HG02623 (cell line): ENCODE measurements around the gene USP3.
"Not testable (repeated sequence)": the region's sequence is repeated elsewhere in the genome, so short reads cannot be mapped to it uniquely, and the experiment has no call there.

Experiments
- ATAC-seq: cut with Tn5 transposase; IDR thresholded peaks from one replicate; pipeline ENCODE4 v1.9.1; 2021; ENCODE audit warnings: moderate library complexity; ENCODE audit not compliant: unreplicated experiment

USP3 gene

DNA sequence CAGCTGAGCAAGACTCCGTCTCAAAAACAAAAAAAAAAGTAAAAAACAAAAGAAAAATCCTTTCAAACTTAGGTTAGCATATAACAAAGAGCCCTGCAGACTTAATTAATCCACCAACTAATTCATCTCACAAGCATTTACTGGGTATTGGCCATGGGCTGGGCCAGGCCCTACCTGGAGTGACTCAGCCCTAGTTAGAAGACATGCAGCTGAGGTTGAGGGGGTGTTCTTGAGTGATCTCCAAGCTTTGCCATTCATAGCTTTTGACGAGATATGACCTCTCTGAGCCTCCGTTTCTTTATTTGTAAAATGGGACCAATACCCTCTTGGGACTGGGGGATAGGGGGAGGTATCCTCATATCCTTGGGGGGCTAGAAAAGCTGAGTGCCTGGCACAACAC, 100.6 kb downstream of the USP3 start:
- no peak for ATAC-seq

DNA sequence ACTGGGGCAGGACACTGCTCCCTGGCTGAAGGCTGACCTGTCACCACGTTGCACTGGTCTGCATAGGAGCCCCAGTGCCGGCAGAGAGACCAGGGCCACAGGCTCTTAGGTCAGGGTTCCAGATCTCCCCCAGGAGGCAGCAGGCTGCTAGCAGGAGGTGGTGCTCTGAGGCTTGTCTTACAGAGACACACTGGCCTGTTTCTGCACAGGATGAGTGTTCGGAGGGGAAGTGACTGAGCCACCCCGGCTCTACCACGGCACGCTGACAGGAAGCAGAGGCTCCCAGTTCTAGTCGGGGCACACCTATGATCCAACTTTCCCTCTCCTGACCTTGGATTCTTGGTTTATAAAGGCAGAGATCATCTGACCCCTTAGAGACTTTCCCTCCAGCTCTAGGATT, 101.4 kb downstream of the USP3 start:
- no peak for ATAC-seq

DNA sequence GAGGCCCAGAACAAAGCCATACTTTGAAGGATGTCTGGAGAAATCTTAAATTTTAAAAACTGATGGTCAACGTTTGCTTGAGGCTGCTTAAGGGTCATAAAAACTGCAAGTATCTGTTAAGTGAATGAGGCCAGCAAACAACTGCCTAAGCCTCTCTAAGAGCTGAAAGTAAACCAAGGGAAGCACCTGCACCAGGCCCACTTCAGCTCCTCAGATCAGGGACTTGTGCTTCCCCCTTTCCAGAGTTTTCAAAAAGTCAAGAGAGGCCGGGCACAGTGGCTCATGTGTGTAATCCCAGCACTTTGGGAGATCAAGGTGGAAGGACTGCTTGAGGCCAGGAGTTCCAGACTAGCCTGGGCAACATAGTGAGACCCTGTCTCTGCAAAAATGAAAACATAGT, 101.9 kb downstream of the USP3 start:
- no peak for ATAC-seq

DNA sequence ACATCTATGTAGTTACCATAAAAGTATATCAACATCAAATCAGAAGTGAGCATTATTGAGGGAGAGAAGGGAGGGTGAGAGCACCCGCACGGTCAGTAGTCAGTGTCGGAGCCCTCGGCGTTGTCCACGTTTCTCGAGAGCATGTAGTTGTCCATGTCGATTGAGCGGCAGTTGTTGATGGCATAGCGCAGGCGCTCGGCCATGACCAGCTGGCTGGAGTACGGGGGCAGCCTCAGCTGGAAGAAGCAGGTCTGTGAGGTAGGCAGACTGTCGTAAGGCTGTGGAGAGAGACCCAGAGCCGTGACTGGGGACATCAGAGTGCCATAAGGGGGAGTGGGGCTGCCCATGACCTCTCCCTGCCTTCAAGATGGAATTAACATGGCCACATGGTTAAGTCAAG, 104.6 kb downstream of the USP3 start:
- no peak for ATAC-seq

DNA sequence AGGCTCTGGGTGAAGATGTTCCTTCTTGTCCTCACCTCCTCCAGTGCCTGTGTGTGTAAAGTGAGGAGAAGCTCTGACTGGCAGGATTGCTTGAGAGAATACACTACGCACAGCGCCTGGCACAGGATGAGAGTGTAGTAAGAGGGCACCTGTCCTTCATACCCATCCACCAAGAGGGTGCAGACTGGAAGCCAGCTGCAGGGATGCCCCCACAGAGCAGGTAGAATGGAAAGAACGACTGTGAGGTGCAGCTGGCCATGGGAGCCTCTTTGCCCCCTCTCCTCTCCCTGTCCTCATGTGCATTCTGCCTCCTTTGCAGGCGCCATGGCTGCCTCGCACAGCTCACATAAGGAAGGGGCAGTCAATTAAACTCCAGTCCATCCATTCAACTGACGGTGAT, 105.1 kb downstream of the USP3 start:
- no peak for ATAC-seq

DNA sequence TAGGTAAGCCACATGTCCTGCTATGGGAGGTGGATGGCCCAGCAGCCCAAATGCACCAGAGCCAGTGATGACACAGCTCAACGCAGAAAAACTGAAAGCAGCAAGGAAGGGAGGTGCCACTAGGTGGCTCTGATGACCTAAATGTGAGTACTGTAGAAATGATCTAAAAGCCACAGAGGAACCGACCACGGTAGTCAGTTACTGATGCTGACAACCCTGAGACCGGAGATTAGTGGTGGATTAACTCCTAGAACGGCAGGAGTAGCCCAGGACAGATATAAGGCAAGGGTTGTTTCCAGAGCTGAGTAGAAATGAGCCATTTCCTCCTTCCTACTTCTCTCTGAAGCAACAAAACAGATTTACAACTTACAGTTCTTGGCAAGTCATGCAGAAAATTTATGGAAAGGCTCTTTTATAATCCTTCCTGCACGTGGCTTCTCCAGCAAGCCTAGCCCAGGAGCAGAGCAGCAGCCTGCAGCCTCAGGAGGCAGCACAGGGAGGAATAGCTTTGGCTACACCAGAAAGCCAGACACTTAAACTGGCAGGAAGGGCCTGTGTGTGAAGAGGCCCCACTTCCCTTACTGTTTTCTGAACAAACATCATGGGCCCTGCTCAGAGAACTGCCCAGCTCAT, 105.9 kb downstream of the USP3 start:
- ATAC-seq = no peak

DNA sequence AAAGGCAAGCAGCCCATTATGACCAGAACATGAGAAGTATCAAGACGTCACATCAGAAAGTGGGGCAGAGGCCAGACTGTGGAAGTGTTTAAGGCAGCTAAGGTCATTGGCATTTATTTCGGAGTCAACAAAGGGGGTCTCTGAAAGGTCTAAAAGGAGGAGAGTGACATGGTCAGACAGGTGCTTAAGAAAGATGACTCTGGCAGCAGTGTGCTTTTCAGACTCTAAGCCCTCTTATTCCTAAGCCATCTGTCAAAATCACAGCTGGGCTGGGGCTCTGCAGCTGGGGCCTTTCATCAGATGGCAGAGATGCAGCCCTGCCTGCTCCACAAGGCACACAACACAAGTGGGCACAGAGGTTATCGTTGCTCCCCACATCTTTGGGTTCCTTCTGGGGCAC, 106.8 kb downstream of the USP3 start:
- ATAC-seq = no peak

DNA sequence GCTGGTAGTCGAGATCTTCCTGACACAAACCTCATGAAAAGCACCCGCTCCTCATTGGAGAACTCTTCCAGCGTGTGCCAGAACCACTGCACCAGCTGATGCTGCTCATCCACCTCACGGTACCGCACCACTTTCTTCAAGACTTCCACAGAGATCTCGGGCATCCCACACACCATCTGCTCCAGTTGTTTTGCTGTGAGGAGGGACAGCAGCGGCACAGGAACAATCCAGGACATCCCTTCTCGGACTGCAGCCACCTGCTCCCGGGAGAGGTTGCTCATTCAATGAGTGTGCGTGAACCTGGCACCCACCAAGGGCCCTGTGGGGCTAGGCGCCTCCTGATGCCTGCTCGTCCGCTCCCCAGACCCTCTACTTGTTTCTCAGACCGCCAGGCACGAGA, 107.9 kb downstream of the USP3 start:
- no peak for ATAC-seq

DNA sequence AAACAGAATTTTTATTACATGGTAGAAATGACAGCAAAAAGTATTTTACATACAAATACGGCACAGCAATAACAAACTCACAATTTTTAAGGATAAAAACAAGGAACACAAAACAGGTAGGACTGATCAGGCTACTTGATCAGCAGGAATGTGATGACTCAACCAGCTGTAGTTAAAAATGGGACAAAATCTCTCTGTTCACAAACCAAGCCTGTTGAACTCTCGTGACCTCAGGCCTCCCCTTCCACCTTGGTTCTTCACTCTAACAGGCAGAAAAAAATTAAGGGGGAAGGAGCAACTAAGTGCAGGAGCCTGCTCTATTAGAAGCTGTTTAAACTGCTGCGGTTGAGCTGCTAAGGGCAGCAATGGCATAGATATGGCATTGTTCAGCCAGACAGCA, 111.5 kb downstream of the USP3 start:
- no peak for ATAC-seq

DNA sequence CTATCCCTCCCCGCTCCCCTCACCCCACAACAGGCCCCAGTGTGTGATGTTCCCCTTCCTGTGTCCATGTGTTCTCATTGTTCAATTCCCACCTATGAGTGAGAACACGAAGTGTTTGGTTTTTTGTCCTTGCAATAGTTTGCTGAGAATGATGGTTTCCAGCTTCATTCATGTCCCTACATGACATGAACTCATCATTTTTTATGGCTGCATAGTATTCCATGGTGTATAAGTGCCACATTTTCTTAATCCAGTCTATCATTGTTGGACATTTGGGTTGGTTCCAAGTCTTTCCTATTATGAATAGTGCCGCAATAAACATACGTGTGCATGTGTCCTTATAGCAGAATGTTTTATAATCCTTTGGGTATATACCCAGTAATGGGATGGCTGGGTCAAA, 112.8 kb downstream of the USP3 start:
- not testable (repeated sequence) for ATAC-seq

DNA sequence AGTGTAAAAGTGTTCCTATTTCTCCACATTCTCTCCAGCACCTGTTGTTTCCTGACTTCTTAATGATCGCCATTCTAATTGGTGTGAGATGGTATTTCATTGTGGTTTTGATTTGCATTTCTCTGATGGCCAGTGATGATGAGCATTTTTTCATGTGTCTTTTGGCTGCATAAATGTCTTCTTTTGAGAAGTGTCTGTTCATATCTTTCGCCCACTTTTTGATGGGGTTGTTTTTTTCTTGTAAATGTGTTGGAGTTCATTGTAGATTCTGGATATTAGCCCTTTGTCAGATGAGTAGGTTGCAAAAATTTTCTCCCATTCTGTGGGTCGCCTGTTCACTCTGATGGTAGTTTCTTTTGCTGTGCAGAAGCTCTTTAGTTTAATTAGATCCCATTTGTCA, 113.2 kb downstream of the USP3 start:
- ATAC-seq = not testable (repeated sequence)

DNA sequence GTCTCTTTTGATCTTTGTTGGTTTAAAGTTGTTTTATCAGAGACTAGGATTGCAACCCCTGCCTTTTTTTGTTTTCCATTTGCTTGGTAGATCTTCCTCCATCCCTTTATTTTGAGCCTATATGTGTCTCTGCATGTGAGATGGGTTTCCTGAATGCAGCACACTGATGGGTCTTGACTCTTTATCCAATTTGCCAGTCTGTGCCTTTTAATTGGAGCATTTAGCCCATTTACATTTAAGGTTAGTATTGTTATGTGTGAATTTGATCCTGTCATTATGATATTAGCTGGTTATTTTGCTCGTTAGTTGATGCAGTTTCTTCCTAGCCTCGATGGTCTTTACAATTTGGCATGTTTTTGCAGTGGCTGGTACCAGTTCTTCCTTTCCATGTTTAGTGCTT, 116.4 kb downstream of the USP3 start:
- ATAC-seq = not testable (repeated sequence)

DNA sequence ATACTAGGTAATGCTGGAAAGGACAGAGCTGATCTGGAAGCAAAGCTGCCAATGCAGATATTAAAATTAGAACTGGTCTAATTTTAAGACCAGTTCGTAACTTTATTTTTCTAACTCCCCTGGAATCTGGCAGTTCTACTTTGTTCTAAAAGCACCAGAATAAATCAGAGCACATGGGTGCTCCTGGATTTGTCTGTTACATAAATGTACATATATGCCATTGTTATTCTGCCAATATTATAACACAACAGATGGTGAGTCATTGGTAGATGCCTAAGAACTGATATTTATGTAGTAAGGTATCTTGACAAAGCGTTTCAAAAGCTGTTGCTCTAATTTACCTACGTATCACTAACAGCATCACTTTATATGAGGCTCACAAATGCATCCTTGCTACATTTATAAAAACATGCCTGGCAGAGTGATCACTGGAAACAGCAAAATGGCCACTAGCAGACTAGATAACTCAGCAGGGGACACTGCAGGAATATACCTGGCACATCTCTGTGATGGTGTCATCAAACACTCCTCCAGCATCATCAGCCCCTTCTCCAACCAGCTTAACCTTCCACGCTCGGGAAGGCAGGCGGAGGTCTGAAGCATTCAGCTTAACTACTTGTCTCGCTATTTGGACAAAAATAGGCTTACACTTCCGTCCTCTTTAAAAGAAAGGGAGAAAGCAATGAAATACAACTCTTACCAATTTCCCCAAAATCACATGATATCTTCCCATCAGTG, 119.0 kb downstream of the USP3 start:
- ATAC-seq = no peak

DNA sequence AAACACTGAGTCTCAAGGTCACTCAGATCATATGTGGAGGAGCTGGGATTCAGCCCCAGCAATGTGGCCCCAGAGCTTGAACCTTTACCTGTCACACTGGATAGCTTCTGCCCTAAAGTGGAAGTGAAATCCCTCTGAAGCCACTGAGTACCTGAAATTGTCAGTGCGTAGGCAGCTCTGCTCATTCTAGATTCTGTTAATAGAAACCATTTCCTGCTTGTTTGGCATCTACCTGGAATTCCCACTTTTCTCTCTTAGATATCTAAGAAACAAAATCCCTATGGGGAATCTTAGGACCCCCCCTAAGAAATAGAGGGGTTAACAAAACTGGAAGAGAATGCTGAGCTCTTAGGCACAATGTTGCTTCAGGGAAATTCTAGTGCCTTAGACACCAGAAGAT, 122.6 kb downstream of the USP3 start:
- no peak for ATAC-seq

DNA sequence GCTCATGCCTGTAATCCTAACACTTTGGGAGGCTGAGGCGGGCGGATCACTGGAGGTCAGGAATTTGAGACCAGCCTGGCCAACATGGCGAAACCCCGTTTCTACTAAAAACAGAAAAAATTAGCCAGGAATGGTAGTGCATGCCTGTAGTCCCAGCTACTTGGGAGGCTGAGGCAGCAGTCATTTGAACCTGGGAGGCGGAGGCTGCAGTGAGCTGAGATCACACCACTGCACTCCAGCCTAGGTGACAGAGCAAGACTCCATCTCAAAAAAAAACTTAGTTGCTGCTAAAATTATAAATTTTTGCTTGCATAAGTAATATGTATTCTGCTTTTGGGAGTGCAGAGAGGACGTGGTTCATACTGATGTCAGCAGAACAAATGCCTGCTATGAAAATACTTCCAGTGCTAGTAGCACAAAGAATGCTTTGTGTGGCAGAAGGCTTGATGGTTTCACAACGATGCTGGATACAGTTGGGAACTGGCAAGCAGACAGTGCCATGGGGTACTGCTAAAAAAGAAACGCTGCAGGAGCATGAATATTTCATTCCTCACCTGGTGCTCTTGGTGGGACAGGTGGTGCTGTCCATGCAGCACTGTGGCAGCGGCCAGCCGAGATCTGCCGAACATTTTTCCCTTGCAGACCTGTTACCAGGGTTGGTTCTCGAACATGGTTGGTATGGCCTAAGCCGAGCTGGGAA, 123.9 kb downstream of the USP3 start:
- ATAC-seq = no peak

DNA sequence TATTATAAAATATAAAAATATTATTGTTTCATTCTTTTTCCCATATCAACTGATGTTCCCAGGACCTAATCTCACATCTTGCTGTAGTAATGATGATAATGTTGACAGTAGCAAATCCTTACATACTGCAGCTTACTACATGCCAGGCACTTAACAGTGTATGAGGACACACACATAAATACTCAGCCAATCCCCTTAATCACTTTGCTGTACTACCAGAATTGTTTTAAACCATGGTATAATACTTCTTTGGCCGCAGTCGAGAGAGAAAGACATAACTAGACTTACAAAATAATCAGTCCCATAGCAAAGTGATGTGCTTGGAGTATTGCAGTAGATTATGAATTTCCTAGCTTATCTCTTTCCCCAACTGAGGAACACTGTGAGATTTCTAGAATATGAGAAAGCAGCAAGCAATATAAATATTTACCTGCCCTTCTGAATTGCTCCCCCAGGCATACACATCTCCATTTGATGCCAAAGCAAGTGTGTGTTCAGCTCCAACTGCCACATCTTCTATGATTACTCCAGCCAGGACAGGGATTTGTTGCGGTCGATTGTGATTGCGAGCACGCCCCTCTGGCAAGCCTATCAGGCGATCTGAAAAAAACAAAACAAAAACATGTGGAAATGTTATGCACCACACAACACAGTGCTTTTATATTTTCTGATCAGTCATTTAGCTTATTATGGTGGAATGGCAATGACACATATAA, 125.8 kb downstream of the USP3 start:
- ATAC-seq = no peak

DNA sequence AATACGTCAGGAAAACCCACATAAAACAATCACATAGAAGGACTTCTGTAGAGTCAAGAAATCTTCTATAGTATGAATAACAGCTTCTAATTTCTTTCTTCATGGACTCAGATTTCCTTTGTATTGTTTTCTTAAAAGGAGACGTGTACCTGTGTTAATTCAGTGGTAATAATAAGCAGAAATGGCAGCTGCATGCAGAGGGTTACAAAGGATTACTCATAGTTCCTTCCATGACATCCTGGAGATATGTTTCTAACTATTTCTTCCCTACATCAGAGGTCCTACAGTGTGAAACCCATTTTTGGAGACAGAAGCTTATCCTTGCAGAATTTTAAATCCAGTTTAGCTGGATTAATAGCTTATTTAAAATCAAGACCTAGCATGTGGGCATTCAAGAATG, 128.9 kb downstream of the USP3 start:
- ATAC-seq = no peak

DNA sequence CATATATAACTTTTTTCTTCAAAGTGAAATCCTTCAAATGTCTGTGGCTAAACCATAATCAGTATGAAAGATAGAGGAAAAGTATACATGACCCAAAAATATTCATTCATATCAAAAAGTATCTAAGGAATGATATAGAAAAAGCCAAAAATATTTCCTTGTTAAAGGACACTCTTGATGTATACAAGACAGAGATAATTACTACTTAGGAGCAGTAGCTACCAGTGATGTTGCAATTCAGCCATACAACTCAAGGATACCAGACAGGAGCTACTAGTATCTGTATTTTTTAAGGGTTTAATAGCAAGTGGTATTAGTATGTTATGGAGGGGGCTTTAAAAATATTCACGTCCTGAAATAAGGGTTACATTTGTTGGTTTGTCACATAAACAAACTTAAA, 129.8 kb downstream of the USP3 start:
- ATAC-seq = no peak

DNA sequence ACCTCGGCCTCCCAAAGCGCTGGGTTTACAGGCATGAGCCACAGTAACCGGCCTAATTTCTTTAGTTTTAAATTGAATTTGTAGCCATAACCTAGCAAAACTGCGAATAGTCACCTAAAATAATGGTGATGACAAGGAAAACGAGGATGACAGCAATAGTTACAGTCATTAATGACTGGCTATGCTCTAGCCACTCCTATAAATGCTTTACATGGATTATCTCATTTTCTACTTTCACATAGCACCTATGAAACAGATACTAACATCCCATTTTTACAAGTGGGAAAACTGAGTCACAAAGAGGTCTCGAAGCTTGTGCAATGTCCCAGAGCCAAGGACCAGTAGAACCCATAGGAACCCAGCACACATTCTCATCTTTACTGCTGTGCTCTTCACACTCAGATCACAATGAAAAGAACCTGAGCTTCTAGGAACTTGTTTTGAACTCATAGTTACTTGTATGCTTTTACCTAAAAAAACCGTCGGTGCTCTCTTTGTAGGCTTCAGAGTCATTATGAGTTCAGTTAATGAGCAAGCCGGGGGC, 132.2 kb downstream of the USP3 start:
- no peak for ATAC-seq

DNA sequence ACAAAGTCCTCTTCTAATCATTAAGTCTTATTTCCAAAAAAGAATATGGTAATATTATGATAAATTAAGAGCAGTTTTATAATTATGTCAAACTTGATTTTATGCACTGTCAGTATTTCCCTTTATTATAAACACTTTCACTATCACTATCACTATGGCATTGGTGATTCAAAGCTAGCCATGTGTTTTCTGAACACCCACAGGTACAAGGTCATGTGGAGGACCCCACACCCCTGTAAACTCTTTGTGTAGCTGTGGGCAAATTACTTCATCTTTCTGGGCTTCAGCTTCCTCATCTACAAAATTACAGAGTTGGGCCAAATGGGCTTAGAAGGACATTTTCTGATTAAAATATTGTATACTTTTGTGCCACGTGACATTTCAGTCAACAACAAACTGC, 134.4 kb downstream of the USP3 start:
- no peak for ATAC-seq

DNA sequence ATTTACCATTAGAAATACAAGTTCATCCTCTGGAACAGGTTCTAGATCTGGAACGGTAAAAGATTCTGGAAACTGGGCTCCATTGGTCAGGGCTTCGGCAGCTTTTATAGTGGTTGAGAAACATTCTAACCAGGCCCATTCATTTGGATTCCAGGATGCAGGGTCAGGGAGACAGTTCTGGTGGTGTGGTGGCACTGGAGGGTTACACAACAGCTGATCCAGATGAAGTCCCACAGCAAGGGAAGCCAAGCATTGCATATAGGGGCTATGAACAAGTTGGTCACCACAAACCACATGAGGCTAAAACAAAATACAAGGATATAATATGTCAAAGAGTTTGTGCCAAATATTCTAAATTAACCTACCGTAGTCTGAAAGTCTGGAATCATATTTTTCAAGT, 135.8 kb downstream of the USP3 start:
- ATAC-seq = no peak
